GM12801 (cell line): ENCODE results near the gene ODAD3.

Source experiments
- CTCF ChIP-seq: IDR thresholded peaks from one replicate; pipeline ENCODE4 v1.5.1; 2011; ENCODE audit warnings: control low read depth; ENCODE audit not compliant: insufficient read length; ENCODE audit errors: extremely low read depth

The ODAD3 gene

GRCh38 chr19:11410682-11411081, 24.2 kb downstream of the ODAD3 start:
- TF ChIP-seq CTCF: no peak

GRCh38 chr19:11408591-11408990, 26.3 kb downstream of the ODAD3 start:
- no peak for TF ChIP-seq CTCF

GRCh38 chr19:11405846-11406643, 28.9 kb downstream of the ODAD3 start:
- TF ChIP-seq CTCF: no peak

GRCh38 chr19:11404588-11405222, 30.2 kb downstream of the ODAD3 start:
- TF ChIP-seq CTCF: no peak

GRCh38 chr19:11401808-11402543, 32.9 kb downstream of the ODAD3 start:
- TF ChIP-seq CTCF: no peak

- TF ChIP-seq CTCF: no peak
These were observed 34.1 kb downstream of the ODAD3 start for GRCh38 chr19:11400798-11401197.

- no peak for TF ChIP-seq CTCF
These were observed 35.3 kb downstream of the ODAD3 start for GRCh38 chr19:11399667-11400066.
